AG04449 (cell line): ENCODE measurements around the gene NR1D2.

Source experiments
- CTCF ChIA-PET: fragments of 350-600 bp; formaldehyde crosslinking; extraction: SDS; loops from one replicate; lab custom pipeline; 2021; ENCODE audit warnings: antibody characterized with exemption; lab: Yijun Ruan, JAX
- POLR2A ChIA-PET: fragments of 400-600, 350-600 bp; formaldehyde crosslinking; extraction: SDS; loops from one replicate; lab custom pipeline; 2020; ENCODE audit warnings: antibody characterized with exemption, inconsistent platforms; lab: Yijun Ruan, JAX
- DNase-seq: peaks from one replicate; pipeline ENCODE4 v3.0.0-alpha.2; 2010; ENCODE audit warnings: low read depth, low spot score
- H3K4me3 ChIP-seq: 2 replicates; pipeline ENCODE4 v1.5.1; 2011; ENCODE audit warnings: low read depth, mild to moderate bottlenecking, control low read depth, low read length
- CTCF ChIP-seq: IDR thresholded peaks from one replicate; pipeline ENCODE4 v1.5.1; 2011; ENCODE audit warnings: mild to moderate bottlenecking, moderate library complexity, low read length, control low read depth, inconsistent platforms; ENCODE audit not compliant: insufficient read depth; ENCODE audit errors: missing control alignments

The NR1D2 gene

DNA sequence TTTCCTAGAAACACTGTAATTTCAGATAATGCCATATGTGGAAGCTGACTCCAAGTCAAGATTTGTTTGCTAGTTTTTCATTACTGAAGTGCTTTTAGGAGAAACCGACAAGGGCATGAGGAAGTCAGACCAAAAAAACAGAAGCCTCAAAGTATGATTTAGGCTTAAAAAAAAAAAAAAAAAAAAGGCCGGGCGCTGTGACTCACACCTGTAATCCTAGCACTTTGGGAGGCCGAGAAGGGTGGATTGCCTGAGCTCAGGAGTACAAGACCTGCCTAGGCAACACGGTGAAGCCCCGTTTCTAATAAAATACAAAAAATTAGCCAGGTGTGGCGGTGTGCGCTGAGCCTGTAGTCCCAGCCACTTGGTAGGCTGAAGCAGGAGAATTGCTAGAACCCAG, 16.6 kb upstream of the NR1D2 start:
- TF ChIP-seq CTCF: no peak
- ChIA-PET CTCF (no interaction called here), POLR2A (interaction anchor here (3.8 kb wide), 1 partner anchor 12 kb away, joined by 30 read pairs; the partner anchor contains the start of genes NKIRAS1 and RPL15)
- no peak for DNase-seq
- no peak overlapping the region for H3K4me3 ChIP-seq

- ChIA-PET CTCF (no interaction called here), POLR2A (no interaction called here)
- no peak overlapping the region for H3K4me3 ChIP-seq
- TF ChIP-seq CTCF: no peak
- no peak for DNase-seq
Observed at GRCh38 chr3:23931597-23931996, 13.5 kb upstream of the NR1D2 start.

DNA sequence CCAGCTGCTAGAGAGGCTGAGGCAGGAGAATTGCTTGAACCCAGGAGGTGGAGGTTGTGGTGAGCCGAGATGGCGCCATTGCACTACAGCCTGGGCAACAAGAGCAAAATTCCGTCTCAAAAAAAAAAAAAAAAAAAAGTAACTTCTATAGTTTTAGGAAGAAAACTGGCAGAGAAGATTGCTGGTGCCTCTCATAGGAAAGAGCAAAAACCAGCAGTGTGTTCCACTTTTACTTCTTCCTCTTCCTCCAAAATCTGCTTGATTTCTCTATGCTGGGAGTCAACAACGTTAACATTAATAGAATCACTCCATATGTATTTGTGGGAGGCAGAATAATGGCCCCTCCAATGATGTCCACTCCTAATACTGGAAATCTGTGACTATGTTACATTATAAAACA, 12.5 kb upstream of the NR1D2 start:
- TF ChIP-seq CTCF: no peak
- DNase-seq: no peak
- CTCF ChIA-PET: no interaction called here
- POLR2A ChIA-PET: no interaction called here
- no peak overlapping the region for H3K4me3 ChIP-seq

- ChIA-PET POLR2A (no interaction called here), CTCF (no interaction called here)
- no peak for DNase-seq
- no peak overlapping the region for H3K4me3 ChIP-seq
- TF ChIP-seq CTCF: no peak
Observed at GRCh38 chr3:23934253-23934652, 10.8 kb upstream of the NR1D2 start.

DNA sequence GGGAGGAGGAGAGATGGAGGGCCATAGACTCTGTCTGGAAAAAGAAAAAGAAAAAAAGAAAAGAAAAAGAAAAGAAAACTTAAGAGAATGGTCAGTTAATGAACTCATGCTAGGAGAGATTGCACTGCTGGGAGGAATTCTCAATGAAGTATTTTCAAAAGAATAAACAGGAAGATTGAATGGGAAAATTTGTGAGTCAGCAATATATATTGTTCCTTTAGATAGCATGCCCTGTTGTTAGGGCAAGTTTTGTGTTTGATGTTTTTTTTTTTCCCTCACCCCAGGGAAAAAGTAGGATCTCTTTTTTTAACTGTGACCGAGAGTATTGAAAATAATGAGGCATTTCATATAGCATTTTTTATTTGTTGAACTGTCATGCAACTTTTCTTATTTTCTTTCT, 7.8 kb upstream of the NR1D2 start:
- DNase-seq: no peak
- no peak for TF ChIP-seq CTCF
- no peak overlapping the region for H3K4me3 ChIP-seq
- CTCF ChIA-PET: no interaction called here
- POLR2A ChIA-PET: no interaction called here

- POLR2A ChIA-PET: no interaction called here
Observed at GRCh38 chr3:23938688-23939087, 6.4 kb upstream of the NR1D2 start.

More at GRCh38 chr3:23938688-23939087, 6.4 kb upstream of the NR1D2 start:
- no peak for DNase-seq
- CTCF ChIA-PET: interaction anchor here (0.8 kb wide), 1 partner anchor 72 kb away, joined by 3 read pairs; no protein-coding TSS in a partner anchor
- no peak overlapping the region for H3K4me3 ChIP-seq
- no peak for TF ChIP-seq CTCF
